Measurements from ENCODE around the gene BRAT1.
"Not testable (repeated sequence)": the region's sequence is repeated elsewhere in the genome, so short reads cannot be mapped to it uniquely, and the experiment has no call there.

Gene BRAT1

DNA sequence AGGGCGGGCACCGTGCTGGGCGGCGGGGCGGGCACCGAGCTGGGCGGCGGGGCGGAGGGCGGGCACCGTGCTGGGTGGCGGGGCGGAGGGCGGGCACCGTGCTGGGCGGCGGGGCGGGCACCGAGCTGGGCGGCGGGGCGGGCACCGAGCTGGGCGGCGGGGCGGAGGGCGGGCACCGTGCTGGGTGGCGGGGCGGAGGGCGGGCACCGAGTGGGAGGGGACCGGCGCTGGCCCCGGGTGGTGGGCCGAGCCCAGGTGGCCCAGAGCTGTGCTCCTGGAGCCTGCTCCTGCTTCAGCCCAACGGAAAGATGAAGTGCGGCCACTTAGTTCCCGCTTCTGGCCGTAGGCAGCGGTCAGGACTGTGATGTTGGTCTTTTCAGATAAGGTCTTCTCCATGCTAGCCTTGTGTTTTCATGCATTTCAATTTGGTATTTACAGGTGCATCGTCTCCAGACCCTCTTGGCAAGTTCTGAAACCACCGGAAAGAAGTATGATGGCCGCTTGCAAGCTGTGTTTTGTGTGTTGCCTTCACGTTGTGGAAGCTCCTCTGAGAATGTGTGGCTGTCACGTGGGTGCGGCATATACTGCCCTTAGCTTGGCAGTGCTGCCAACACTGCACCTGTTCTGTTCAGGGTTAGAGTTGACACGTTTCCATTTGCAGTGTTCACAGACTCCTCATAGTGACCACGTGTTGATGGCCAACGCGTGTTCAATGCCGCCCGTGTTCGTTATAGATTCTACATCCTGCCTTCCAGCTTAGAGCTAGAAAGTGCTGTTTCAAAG lies 28.7 kb upstream of the BRAT1 start:
- DNase-seq (ENCODE audit: low spot score): no peak

DNA sequence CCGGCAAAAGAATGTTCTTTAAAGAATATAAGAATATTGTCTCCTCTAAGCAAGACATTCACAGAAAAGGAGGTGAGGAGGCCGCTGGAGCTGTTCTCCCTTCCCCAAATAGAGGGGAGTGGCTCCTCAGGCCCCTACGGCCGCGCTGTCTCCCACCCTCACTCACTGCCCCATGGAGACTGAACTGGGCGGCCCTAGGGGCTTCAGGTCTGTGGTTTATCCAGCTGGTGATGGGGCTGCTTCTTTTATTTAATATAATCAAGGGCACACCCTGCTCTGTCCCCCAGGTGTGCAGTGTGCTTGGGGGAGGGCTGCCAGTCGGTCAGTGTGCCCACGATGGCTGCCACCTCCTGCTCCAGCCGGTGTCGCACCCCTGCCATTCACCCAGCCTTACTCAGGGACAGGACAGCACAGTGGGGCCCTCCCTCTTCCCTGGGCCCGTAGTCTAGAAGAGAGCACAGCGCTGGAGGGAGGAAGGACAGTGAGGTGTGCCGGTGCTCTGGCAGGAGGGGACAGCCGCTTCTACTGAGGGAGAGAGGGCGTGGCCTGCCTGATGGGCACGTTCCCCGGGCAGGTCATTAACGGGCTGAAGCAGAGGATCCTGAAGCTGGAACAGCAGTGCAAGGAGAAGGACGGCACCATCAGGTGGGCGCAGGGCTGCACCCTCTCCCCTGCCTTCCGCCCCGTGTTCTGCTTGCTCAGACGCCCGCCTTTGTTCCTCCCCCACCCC lies 26.8 kb upstream of the BRAT1 start:
- no peak for DNase-seq (ENCODE audit: low spot score)

- no peak for DNase-seq (ENCODE audit: low spot score)
Observed at GRCh38 chr7:2580636-2581035, 25.3 kb upstream of the BRAT1 start.

GRCh38 chr7:2577914-2578680 lies 22.8 kb upstream of the BRAT1 start:
- DNase-seq (ENCODE audit: low spot score): no peak

DNA sequence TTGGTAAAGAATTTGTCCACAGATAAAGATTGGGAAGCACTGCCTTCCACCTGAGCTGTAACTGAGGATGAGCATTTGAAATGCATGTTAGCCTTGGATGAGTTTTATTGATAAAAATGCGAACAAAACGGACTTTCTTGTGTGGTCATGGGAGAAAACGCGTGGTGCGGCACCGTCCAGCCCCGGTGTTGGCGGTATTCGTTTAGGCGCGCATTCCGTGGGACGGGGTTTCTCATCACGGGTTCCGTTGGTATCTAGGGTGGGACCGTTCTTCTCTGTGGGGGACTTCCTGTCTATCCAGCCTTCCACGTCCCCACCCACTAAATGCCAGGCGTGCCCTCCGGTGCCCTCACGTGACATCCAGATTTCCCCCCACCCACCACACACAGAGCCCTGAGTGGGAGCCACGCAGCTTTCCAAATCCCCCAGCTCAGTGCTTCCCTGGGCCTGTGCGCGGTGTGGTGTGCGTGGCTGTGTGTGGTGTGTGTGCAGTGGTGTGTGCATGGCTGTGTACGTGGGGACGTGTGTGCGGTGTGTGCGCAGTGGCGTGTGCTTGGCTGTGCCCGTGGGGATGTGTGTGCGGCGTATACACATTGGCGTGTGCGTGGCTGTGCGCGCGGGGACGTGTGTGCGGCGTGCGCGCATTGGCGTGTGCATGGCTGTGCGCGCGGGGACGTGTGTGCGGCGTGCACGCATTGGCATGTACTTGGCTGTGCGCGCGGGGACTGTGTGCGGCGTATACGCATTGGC lies 21.6 kb upstream of the BRAT1 start:
- DNase-seq (ENCODE audit: low spot score): no peak

- no peak for DNase-seq (ENCODE audit: low spot score)
Observed at GRCh38 chr7:2575733-2576340, 20.5 kb upstream of the BRAT1 start.

DNA sequence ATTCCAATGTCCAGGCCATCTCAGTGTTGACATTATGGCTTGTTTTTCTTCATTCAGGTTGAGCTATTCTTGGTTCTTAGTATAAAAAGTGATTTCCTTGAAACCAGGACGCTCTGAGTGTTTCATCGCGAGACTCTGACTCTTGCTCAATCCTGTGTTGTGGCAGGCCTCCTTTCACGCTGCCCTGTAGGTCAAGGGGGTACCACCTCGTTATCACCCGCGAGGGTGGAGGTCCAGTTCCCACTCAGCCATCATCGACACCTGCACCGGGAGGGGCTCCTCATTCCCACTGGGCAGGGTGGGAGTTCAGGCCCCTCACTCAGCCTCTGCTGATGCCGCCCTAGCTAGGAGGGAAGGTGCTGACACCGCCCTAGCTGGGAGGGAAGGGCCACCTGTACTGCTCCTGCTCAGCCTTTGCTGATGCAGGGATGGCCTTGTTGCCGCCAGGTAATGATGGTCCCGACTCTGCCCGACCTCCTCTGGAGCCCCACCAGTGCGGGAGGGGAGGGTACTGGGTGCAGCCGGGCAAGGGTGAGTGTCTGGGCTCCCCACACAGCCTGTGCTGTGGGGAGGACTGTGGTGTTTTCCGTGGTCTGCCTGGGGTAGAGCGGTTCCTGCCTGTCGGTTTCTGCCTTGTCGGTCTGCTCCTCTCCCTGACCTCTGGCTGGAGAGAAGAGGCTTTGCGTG lies 19.9 kb upstream of the BRAT1 start:
- DNase-seq (ENCODE audit: low spot score): no peak

DNA sequence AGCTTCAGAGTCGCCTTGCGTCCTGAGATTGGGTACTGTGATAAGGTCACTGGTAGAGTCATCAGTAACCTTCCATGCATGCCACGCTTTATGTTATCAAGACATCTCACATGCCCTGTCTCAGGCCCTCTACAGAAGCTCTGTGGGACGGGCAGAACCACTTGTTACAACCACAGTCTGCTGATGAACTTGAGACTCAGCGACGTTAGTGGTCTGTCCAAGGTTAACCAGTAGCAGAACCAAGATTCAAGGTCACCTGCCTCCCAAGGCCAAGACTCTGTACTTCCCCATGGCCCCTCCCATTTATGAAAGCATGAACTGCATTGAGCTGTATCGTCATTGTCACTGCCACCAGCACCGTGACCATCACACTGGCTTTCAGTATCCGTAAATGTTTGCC lies 18.4 kb upstream of the BRAT1 start:
- DNase-seq (ENCODE audit: low spot score): no peak

DNA sequence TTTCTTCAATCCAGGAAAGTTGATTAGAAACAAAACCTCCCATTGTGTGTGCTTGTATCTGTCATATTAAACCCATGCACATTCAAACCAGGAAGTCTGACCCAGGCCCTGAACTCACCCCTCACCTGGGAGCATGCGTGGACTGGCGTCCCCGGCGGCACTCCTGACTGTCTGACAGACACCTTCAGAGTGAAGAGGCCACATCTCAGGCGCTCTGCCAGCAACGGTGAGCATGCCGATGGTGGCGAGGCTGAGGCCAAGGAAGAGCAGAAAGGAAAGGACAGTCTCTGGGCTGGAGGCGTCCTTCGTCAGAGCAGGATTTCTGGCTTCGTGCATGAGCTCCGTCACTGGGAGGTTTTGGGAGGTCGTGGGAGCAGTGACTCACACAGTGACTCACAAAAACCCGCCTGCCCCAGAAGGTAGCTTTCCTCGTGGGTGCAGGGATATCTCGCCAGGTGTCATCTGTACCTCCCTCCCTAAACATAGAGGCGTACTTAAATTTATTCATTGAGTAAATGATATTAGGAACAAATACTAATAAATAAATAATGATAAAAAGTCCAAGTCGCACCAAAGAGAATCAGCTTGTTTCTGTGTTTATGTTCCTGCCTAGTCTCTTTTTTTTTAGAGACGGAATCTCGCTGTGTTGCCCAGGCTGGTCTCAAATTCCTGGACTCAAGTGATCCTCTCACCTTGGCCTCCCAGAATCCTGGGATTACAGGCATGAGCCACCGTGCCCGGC lies 16.9 kb upstream of the BRAT1 start:
- DNase-seq (ENCODE audit: low spot score): no peak

- DNase-seq (ENCODE audit: low spot score): no peak
Observed at GRCh38 chr7:2571409-2571808, 16.1 kb upstream of the BRAT1 start.

DNA sequence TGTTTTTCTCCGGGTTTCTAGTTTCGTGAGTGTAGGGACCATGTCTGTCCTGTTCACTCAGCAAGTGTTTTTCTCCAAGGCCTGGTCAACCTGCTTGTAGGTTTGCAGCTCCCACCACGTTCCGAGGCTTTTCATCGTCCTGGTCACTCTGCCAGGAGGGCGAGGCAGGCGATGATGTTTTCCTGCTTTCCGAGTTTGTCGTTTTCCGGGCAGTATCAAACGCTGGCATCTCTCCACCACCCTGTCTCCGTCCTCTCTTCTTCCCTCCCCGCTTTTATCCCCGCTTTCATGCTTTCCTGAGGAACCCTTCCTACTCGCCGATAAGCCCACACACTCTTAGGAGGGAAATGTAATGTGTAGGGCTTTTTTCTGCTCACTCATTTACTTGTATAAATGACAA lies 14.7 kb upstream of the BRAT1 start:
- no peak for DNase-seq (ENCODE audit: low spot score)

DNA sequence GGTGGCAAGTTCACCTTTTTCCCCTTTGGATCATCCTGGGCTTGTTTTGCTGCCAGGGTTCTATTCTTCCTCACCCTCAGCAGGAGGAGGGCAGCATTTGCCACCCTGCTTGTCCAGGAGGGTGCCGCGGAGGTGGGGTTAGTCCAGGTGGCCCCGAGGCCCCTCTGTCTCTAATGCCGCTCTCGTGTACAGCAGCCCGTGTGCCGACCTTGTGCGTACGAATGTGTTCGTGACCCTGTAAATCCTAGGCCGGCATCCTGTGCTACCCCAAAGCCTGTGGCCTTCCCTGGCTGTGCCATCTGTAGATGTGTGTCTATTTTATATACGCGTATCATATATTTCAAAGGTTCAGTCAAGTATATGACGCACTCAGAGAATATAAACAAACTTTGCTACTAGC lies 14.1 kb upstream of the BRAT1 start:
- DNase-seq (ENCODE audit: low spot score): no peak

- no peak for DNase-seq (ENCODE audit: low spot score)
Observed at GRCh38 chr7:2568521-2569223, 13.3 kb upstream of the BRAT1 start.

DNA sequence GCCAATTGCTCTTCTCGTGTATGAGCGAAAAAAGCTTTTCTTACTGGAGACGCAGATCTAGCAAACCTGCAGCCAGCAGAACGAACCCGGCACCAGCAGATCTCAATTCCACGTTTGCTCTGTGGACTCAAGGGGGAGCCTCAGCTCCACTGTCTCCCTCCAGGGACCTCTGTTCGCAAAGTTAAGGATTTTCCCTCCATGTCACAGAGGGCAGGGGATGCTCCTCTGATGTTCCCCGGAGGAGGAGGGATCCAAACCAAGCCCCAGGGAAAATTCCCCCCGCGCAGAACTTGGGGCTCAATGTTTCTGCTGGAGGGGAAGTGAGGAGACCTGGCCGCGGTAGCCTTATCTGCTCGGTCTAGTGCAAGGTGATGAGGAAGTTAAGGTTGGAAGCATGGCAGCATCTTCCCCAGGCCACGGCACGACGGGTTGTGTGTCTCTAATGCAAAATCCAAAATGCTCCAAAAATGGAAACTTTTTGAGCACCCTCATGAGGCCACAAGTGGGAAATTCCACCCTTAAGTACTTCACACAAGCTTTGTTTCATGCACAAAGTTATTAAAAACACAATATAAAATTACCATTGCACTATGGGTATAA lies 12.5 kb upstream of the BRAT1 start:
- peak; percentile 56 for DNase-seq (ENCODE audit: low spot score)

- DNase-seq (ENCODE audit: low spot score): no peak
Observed at GRCh38 chr7:2566890-2567678, 11.8 kb upstream of the BRAT1 start.

DNA sequence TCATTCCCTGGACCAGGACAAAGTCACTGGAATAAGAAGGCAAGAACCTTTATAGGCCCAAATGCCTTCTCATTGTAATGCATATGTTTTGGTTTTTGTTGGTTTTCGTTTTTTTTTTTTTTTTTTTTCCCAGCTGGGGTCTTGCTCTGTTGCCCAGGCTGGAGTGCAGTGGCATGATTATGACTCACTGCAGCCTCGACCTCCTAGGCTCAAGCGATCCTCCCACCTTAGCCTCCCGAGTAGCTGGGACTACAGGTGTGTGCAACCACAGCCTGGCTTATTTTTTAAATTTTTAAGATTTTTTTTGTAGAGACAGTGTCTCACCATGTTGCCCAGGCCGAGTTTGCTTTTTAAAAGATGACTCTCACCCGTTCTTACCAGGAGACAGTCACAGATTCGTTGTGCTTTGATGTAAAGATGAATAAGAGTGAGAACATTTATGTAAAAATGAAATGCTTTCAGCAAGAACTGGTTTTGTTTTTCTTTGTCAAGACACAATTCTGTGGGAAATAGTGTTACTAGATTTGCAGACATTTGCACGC lies 11.1 kb upstream of the BRAT1 start:
- no peak for DNase-seq (ENCODE audit: low spot score)

- DNase-seq (ENCODE audit: low spot score): no peak
Observed at GRCh38 chr7:2564970-2565540, 9.7 kb upstream of the BRAT1 start.

DNA sequence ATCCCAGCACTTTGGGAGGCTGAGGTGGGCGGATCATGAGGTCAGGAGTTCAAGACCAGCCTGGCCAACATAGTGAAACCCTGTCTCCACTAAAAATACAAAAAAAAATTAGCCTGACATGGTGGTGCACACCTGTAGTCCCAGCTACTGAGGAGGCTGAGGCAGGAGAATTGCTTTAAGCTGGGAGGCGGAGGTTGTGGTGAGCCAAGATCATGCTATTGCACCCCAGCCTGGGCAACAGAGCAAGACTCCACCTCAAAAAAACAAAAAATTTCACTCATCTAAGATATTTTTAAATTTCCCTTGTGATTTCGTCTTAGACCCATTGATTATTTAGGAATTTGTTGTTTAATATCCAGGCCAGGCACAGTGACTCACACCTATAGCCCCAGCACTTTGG lies 8.6 kb upstream of the BRAT1 start:
- not testable (repeated sequence) for DNase-seq (ENCODE audit: low spot score)
